ENCODE results near the gene MMP14. TPM values are rescaled to one million over a fixed set of nuclear protein-coding genes. Genes with fewer than 3 reads are reported as not detected.

The MMP14 gene
- total and polyA plus RNA-seq, 5 donors, result 33.3 to 64.1 (median 48.6) TPM

DNA sequence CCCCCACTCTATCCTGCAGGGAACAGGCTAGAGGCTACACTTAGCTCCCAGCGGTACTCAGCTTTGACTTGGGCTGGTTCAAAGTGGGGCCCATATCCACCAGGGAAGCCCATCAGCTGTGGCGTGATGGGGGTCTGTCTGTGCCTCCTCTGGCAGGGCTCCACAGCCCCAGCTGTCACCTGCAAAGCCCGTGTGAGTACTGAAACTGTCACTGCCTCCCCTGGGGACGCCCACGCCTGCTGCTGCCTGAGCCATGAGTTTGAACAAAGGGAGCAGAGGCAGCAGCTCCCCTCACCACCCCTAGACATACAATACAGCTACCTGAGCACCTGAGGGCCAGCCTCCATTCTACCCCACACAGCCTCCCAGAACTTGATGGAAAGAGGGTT lies 51.6 kb downstream of the MMP14 start:
- whole genome bisulfite sequencing, result 81% methylated on average over 5 of the region's 5 CpGs
- peak in 1 of 3 donors; percentile 63 for DNase-seq
- ATAC-seq, result no peak
- no peak overlapping the region for H3K4me3 ChIP-seq (ENCODE audit: low read length)
- H3K27ac ChIP-seq (ENCODE audit: low read length), result no peak overlapping the region
- H3K4me1 ChIP-seq (ENCODE audit: control insufficient read depth, insufficient read depth, low read length), result no peaks in the 10 kb centered on the region
- no peaks in the 10 kb centered on the region for H3K9me3 ChIP-seq (ENCODE audit: control insufficient read depth, low read length)
- H3K27me3 ChIP-seq (ENCODE audit: control insufficient read depth, insufficient read depth), result no peaks in the 10 kb centered on the region
- intact Hi-C loops (cut with DNase I), result no loop called here

DNA sequence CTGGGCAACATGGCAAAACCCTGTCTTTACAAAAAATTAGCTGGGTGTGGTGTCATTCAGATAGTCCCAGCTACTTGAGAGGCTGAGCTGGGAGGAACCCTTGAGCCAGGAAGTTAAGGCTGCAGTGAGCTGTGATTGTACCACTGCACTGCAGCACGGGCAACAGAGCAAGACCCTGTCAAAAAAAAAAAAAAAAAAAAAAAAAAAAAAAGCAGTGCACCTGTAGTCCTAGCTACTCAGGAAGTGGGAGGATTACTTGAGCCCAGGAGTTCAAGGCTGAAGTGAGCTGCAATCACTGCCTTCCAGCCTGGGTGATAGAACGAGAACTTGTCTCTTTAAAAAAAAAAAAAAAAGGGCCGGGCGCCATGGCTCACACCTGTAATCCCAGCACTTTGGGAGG lies 52.3 kb downstream of the MMP14 start:
- no peak for ATAC-seq
- Histone ChIP-seq H3K4me1 (ENCODE audit: control insufficient read depth, insufficient read depth, low read length) (no peaks in the 10 kb centered on the region), H3K4me3 (ENCODE audit: low read length) (no peak overlapping the region), H3K27ac (ENCODE audit: low read length) (no peak overlapping the region), H3K9me3 (ENCODE audit: control insufficient read depth, low read length) (no peaks in the 10 kb centered on the region), H3K27me3 (ENCODE audit: control insufficient read depth, insufficient read depth) (no peaks in the 10 kb centered on the region)
- intact Hi-C loops (cut with DNase I), result no loop called here
- no peak for DNase-seq
- 92% methylated on average over 4 of the region's 4 CpGs for WGBS

DNA sequence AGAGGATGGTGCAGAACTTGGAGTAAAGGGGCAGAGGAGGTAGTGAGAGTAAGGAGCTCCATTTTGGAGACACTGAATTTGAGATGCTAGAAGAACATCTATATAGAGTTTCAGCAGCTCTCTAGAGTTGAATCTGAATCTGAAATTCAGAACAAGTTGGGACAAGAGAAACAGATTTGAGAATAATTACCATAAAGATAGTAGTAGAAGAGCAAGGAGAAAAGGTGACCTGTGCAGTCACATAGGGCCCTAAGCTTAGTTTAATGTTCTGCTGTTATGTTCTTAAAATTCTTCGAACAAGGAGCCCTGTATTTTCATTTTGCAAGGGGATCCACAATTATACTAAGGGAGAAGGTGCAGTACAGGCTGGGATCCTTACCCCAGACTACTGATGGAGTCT lies 54.0 kb downstream of the MMP14 start:
- H3K27ac ChIP-seq (ENCODE audit: low read length), result no peak overlapping the region
- 89% methylated on average over 1 of the region's 1 CpG for WGBS

DNA sequence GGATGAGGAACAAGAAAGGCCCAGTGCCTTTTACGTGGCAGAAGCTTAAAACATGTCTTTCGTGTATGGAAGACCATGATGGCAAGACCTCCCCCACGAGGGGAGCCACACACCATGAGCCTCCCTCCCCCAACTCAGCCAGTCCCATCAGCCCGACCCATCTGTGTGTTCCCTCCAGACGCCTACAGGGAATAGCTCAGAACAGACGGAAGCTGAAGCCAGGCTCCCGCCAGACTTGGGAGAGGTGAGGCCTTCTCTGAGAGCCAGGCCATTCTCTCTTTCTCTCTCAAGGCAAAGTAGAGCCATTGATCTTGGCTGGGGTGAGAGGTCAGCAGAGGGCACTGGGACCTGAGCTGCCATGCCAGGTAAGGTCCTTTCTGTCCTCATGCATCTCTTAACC lies 56.1 kb downstream of the MMP14 start:
- Histone ChIP-seq H3K9me3 (ENCODE audit: control insufficient read depth, low read length) (no peaks in the 10 kb centered on the region), H3K4me3 (ENCODE audit: low read length) (no peak overlapping the region), H3K4me1 (ENCODE audit: control insufficient read depth, insufficient read depth, low read length) (no peaks in the 10 kb centered on the region), H3K27me3 (ENCODE audit: control insufficient read depth, insufficient read depth) (no peaks in the 10 kb centered on the region), H3K27ac (ENCODE audit: low read length) (no peak overlapping the region)
- intact Hi-C loops (cut with DNase I), result no loop called here
- 79% methylated on average over 7 of the region's 7 CpGs for WGBS
- DNase-seq (no peak), ATAC-seq (no peak)

More for the DNA sequence above, 54.0 kb downstream of the MMP14 start:
- no peaks in the 10 kb centered on the region for H3K9me3 ChIP-seq (ENCODE audit: control insufficient read depth, low read length)
- no peaks in the 10 kb centered on the region for H3K4me1 ChIP-seq (ENCODE audit: control insufficient read depth, insufficient read depth, low read length)
- intact Hi-C loops (cut with DNase I), result no loop called here
- H3K4me3 ChIP-seq (ENCODE audit: low read length), result no peak overlapping the region
- no peak for DNase-seq
- no peak for ATAC-seq
- no peaks in the 10 kb centered on the region for H3K27me3 ChIP-seq (ENCODE audit: control insufficient read depth, insufficient read depth)

DNA sequence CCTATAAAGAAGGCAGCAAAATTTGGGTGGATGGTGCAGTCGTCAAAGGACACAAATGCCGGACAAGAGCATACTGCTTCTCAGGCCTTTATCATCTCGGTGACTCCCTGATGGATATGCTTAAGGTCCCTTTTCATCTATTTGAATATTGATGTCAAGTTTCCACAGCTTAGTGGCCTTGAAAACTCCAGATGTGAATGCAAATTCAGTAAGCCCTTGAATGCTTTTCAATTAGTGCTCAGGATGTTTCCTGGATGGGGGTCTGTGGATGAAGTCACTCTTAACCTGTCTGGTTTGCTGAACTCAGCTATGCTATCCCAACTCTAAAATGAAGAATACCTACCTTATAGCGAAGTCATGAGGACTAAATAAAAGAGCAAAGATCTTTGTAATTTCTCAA lies 57.3 kb downstream of the MMP14 start:
- Histone ChIP-seq H3K4me1 (ENCODE audit: control insufficient read depth, insufficient read depth, low read length) (no peaks in the 10 kb centered on the region), H3K9me3 (ENCODE audit: control insufficient read depth, low read length) (no peaks in the 10 kb centered on the region), H3K27ac (ENCODE audit: low read length) (no peak overlapping the region), H3K4me3 (ENCODE audit: low read length) (no peak overlapping the region), H3K27me3 (ENCODE audit: control insufficient read depth, insufficient read depth) (no peaks in the 10 kb centered on the region)
- no peak for ATAC-seq
- intact Hi-C loops (cut with DNase I), result no loop called here
- DNase-seq, result no peak
- 90% methylated on average over 4 of the region's 4 CpGs for WGBS

DNA sequence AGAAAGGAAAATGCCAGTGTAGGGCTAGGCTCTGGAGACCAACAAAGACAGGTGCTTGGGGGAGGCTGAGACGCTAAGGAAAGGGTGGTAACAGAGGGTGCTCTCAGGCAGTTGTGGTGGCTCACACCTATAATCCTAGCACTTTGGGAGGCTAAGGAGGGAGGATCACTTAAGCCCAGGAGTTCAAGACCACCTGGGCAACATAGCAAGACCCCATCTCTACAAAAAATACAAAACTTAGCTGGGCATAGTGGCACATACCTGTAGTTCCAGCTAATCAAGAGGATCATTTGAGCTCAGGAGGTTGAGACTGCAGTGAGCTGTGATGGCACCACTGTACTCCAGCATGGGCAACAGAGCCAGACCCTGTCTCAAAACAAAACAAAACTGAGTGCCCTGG lies 59.0 kb downstream of the MMP14 start:
- Histone ChIP-seq H3K27me3 (ENCODE audit: control insufficient read depth, insufficient read depth) (no peaks in the 10 kb centered on the region), H3K27ac (ENCODE audit: low read length) (no peak overlapping the region), H3K9me3 (ENCODE audit: control insufficient read depth, low read length) (no peaks in the 10 kb centered on the region), H3K4me3 (ENCODE audit: low read length) (no peak overlapping the region), H3K4me1 (ENCODE audit: control insufficient read depth, insufficient read depth, low read length) (no peaks in the 10 kb centered on the region)
- no peak for ATAC-seq
- WGBS, result 95% methylated on average over 1 of the region's 1 CpG
- intact Hi-C loops (cut with DNase I), result no loop called here
- no peak for DNase-seq

DNA sequence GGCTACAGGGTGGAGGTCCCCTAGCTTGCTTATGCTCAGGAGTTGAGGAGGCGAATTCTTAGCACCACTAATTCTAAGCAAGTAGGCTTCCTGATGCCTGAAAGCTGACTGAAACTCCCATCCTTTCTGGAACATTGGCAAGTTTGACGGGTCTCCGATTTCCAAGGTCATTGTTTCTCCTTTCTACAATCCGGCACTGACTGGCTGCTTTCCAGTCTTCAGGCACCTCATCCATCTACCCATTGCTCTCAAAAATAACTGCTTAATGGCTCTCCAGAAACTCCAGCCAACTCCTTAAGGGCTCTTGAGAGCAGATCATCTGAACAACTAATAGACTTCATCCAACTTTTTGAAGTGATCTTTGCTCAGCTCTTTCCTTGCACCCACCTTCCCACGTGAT lies 60.0 kb downstream of the MMP14 start:
- Histone ChIP-seq H3K27me3 (ENCODE audit: control insufficient read depth, insufficient read depth) (no peaks in the 10 kb centered on the region), H3K4me1 (ENCODE audit: control insufficient read depth, insufficient read depth, low read length) (no peaks in the 10 kb centered on the region), H3K4me3 (ENCODE audit: low read length) (no peak overlapping the region), H3K27ac (ENCODE audit: low read length) (no peak overlapping the region), H3K9me3 (ENCODE audit: control insufficient read depth, low read length) (no peaks in the 10 kb centered on the region)
- DNase-seq (no peak), ATAC-seq (no peak)
- intact Hi-C loops (cut with DNase I), result no loop called here
- WGBS, result 51% methylated on average over 5 of the region's 5 CpGs

DNA sequence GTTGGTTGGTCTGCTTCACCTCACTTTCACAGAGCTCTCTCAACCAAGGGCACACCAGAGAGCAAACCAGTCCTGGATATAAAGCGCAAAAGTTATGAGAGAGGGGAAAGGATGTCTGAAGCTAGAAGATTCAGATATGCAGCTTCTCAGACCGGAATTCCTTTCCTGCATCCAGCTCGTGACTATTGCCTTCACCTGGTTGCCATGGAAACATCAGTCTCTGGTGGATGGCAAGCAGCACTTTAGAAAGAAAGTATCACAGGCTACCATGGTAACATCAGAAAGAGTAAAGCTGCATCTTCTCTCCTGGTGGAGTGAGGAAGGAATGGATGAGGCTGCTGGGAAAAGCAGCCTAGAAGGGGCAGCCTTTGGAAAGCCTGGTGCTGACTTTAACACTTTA lies 60.4 kb downstream of the MMP14 start:
- Histone ChIP-seq H3K9me3 (ENCODE audit: control insufficient read depth, low read length) (no peaks in the 10 kb centered on the region), H3K4me3 (ENCODE audit: low read length) (no peak overlapping the region), H3K27ac (ENCODE audit: low read length) (no peak overlapping the region), H3K27me3 (ENCODE audit: control insufficient read depth, insufficient read depth) (no peaks in the 10 kb centered on the region), H3K4me1 (ENCODE audit: control insufficient read depth, insufficient read depth, low read length) (no peaks in the 10 kb centered on the region)
- WGBS, result 85% methylated on average over 3 of the region's 3 CpGs
- DNase-seq, result no peak
- intact Hi-C loops (cut with DNase I), result no loop called here
- no peak for ATAC-seq

DNA sequence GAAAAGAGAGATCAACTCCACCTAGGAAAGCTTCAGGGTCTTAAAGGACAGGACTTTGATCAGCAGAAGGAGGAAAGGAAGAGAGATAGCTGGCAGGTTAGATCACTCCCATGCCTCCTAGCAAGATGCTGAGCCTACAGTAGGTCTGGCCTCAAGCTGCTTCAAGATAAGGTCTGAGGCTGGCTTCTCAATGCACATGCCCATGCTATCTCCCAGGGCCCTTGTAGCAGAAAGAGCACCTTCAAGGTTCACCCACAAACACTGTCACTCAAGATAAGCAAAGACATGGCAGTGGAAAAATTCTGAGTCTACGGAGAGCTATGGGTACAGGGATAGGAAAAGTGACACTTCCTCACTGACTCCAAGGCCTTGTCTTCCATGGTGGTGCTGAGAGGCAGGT lies 61.0 kb downstream of the MMP14 start:
- Histone ChIP-seq H3K4me3 (ENCODE audit: low read length) (no peak overlapping the region), H3K4me1 (ENCODE audit: control insufficient read depth, insufficient read depth, low read length) (no peaks in the 10 kb centered on the region), H3K27ac (ENCODE audit: low read length) (no peak overlapping the region), H3K27me3 (ENCODE audit: control insufficient read depth, insufficient read depth) (no peaks in the 10 kb centered on the region), H3K9me3 (ENCODE audit: control insufficient read depth, low read length) (no peaks in the 10 kb centered on the region)
- DNase-seq (no peak), ATAC-seq (no peak)
- intact Hi-C loops (cut with DNase I), result no loop called here
- WGBS, result 81% methylated on average over 1 of the region's 1 CpG

Other genes with a start within 250 kb of the MMP14 start
- 100 to 1,000 TPM; 122 to 168 (median 158) TPM for gene DAD1, start 247.4 kb upstream of the MMP14 start, total RNA-seq
- gene DAD1, start 247.4 kb upstream of the MMP14 start, polyA plus RNA-seq, result 220 TPM
- 10 to 100 TPM; 29.7 to 40.9 (median 36.9) TPM for gene ABHD4, start 238.3 kb upstream of the MMP14 start, total RNA-seq
- gene ABHD4, start 238.3 kb upstream of the MMP14 start, polyA plus RNA-seq, result 20.3 TPM
- not detected for gene OR6J1, start 192.2 kb upstream of the MMP14 start, total RNA-seq
- gene OR6J1, start 192.2 kb upstream of the MMP14 start, polyA plus RNA-seq, result not detected
- 100 to 1,000 TPM in 3 of 4 donors, 10 to 100 TPM in 1; 92.6 to 123 (median 114) TPM for gene OXA1L, start 69.9 kb upstream of the MMP14 start, total RNA-seq
- 134 TPM for gene OXA1L, start 69.9 kb upstream of the MMP14 start, polyA plus RNA-seq
- 10 to 100 TPM in 1 of 4 donors, 1 to 10 TPM in 3; 5.7 to 13.6 (median 7.5) TPM for gene SLC7A7, start 21.1 kb upstream of the MMP14 start, total RNA-seq
- 3.1 TPM for gene SLC7A7, start 21.1 kb upstream of the MMP14 start, polyA plus RNA-seq
- 100 to 1,000 TPM in 1 of 4 donors, 10 to 100 TPM in 3; 86.2 to 115 (median 91.1) TPM for gene MRPL52, start 6.7 kb upstream of the MMP14 start, total RNA-seq
- gene MRPL52, start 6.7 kb upstream of the MMP14 start, polyA plus RNA-seq, result 113 TPM
- 10 to 100 TPM; 66.2 to 89.7 (median 76.5) TPM for gene LRP10, start 35.2 kb downstream of the MMP14 start, total RNA-seq
- 28.7 TPM for gene LRP10, start 35.2 kb downstream of the MMP14 start, polyA plus RNA-seq
- gene REM2, start 46.6 kb downstream of the MMP14 start, total RNA-seq, result under 1 TPM in 1 of 4 donors, not detected in 3; 0.25 TPM
- gene REM2, start 46.6 kb downstream of the MMP14 start, polyA plus RNA-seq, result 0.07 TPM
- 10 to 100 TPM; 56.0 to 66.3 (median 61.6) TPM for gene RBM23, start 82.6 kb downstream of the MMP14 start, total RNA-seq
- gene RBM23, start 82.6 kb downstream of the MMP14 start, polyA plus RNA-seq, result 26.0 TPM
- 10 to 100 TPM; 37.3 to 52.1 (median 49.5) TPM for gene PRMT5, start 92.8 kb downstream of the MMP14 start, total RNA-seq
- 22.0 TPM for gene PRMT5, start 92.8 kb downstream of the MMP14 start, polyA plus RNA-seq
- 10 to 100 TPM; 16.5 to 33.5 (median 27.2) TPM for gene HAUS4, start 120.5 kb downstream of the MMP14 start, total RNA-seq
- gene HAUS4, start 120.5 kb downstream of the MMP14 start, polyA plus RNA-seq, result 29.6 TPM
- gene AJUBA, start 146.0 kb downstream of the MMP14 start, total RNA-seq, result 1 to 10 TPM; 5.7 to 6.9 (median 6.6) TPM
- gene AJUBA, start 146.0 kb downstream of the MMP14 start, polyA plus RNA-seq, result 4.8 TPM
- 10 to 100 TPM in 1 of 4 donors, 1 to 10 TPM in 3; 5.8 to 11.4 (median 6.7) TPM for gene C14orf93, start 173.6 kb downstream of the MMP14 start, total RNA-seq
- gene C14orf93, start 173.6 kb downstream of the MMP14 start, polyA plus RNA-seq, result 4.1 TPM
- 100 to 1,000 TPM; 108 to 126 (median 112) TPM for gene PSMB5, start 198.3 kb downstream of the MMP14 start, total RNA-seq
- gene PSMB5, start 198.3 kb downstream of the MMP14 start, polyA plus RNA-seq, result 140 TPM
- not detected for gene PSMB11, start 205.6 kb downstream of the MMP14 start, total RNA-seq
- not detected for gene PSMB11, start 205.6 kb downstream of the MMP14 start, polyA plus RNA-seq
- 1 to 10 TPM in 3 of 4 donors, under 1 TPM in 1; 0.95 to 2.3 (median 2.2) TPM for gene CDH24, start 220.9 kb downstream of the MMP14 start, total RNA-seq
- 2.5 TPM for gene CDH24, start 220.9 kb downstream of the MMP14 start, polyA plus RNA-seq